G401.6 (cell line): ENCODE results near the gene CALCOCO2.

ENCODE experiments used
- FAIRE-seq: peaks from 2 replicates; lab custom pipeline; 2012; peaks lifted over from hg19 to GRCh38; lab: Jason Lieb, UNC

Gene CALCOCO2

DNA sequence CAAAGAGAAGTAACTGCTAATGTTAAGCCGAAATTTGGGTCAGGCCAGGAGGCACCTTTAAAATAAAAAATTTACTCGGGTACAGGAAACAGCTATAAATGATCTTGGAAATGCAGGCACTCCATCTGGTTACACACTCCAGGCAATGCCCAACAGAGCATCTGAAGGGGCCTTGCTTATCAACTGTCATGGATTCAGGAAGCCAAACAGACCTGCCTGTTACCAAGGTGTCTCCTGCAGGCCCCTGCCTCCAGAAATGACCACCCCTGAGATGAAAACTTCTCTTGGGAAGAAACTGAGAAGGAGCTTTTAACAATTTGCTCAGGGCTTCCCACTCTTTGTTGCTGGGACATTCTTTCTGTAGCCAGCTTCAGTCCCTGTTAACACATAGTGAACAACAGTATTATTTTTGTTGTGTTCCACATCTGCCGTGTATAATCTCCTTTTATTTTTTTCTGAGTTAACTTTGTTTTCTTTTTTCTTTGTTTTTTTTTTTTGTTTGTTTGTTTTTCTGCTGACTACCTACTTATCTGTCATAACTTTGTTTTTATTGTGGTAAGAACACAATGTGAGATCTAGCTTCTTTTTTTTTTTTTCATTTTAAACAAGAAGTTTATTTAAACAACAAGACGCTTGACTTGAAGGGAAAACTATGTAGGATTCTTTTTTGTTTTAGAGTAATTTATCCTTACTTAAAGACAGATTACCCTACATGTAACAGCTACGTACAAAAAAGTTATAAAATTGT is 43.0 kb downstream of the CALCOCO2 start:
- peak; percentile 69 for FAIRE-seq

DNA sequence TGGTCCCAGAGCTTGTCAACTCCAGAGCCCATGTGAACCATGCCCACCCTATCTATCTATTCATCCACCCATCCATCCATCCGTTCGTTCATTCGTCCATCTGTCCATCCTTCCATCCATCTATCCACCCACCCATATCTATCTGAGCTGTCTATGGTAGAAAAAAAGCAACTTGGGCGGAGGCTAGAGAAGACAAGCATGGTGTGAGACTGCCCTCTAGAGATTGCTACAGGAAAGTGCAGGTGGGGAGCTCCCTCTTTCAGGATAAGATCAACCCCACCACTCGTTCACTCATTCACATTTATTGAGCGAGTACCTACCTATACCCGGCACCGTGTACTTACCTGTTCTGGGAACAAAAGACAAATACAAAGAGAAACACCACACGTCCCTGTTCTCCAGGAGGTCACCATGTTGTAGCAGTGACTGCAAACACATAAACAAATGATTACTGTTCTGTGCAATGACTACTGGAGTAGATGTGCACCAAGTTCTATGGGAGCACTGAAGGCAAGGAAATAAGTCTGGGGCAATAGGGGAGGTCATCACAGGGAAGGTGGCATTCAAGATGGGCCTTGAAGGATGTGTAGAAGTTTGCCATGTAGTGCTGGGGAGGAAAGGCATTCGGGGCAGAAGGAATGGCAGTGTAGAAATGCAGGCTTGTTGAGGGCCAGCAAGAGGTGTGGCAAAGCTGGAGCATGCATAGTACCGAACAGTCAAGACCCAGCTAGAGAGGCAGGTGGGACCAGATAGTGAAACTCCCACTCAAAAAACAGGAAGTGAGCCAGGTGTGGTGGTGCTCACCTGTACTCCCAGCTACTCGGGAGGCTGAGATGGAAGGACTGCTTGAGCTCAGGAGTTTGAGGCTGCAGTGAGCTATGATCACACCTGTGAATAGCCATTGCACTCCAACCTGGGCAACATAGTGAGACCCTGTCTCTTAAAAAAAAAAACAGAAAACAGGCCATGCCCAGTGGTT is 48.4 kb downstream of the CALCOCO2 start:
- peak; percentile 71 for FAIRE-seq

GRCh38 chr17:48882272-48882671 is 51.4 kb downstream of the CALCOCO2 start:
- no peak for FAIRE-seq

DNA sequence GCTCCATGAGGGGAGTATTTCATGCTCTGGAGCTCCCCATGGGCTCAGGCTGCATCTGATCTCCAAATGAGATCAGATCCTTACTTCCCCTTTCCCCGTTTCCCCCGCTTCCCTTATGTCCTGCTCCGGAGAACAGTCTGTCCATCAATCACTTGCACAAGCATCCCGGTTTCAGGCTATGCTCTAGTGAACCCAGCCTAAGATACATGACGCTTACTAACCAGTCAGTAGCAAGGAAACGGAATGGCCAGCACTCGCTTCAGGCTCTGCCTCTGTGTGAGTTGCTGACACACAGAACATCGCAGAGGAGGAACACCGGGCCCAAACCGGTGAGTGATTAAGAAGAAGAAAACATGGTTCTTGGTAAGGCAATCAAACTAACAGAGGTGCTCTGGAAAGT is 52.3 kb downstream of the CALCOCO2 start:
- FAIRE-seq, result no peak

GRCh38 chr17:48890086-48890485 is 59.3 kb downstream of the CALCOCO2 start:
- no peak for FAIRE-seq

- no peak for FAIRE-seq
These were observed 62.3 kb downstream of the CALCOCO2 start for GRCh38 chr17:48892940-48893645.

GRCh38 chr17:48893646-48894508 is 63.0 kb downstream of the CALCOCO2 start:
- no peak for FAIRE-seq

GRCh38 chr17:48894886-48895285 is 64.1 kb downstream of the CALCOCO2 start:
- FAIRE-seq, result no peak

DNA sequence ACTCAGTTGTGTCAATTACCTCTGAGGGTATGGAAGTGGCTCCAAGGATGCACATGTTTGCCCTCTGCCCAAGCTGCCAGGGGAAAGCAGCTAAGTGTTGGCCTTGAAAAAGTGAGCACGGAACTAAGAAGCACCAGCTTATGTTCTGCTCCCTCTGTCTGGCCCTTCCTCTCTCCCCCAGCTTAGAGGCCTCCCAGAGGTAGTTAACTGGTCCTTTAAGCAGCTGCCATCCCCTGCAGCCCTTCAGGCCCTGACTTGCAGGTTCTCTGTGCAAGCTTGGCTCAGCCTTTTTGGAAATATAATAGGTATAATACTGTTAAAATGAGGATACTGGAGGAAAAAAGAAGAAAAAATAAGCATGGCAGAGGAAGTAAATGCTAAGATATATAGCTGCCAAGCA is 70.4 kb downstream of the CALCOCO2 start:
- no peak for FAIRE-seq

GRCh38 chr17:48903401-48903800 is 72.6 kb downstream of the CALCOCO2 start:
- FAIRE-seq, result no peak

DNA sequence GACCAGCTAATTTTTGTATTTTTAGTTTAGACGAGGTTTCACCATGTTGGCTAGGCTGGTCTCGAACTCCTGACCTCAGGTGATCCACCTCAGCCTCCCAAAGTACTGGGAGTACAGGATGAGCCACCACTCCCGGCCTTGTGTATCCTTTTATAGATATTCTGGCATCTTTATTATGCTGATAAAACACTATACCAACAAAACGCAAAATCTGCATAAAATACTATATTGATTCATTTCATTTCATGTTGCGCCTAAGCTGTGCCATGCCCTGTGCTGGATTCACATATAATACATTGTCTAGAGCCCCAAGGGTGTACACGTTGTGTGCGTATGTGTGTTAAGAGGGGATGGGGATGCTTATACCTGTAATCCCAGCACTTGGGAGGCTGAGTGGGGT is 73.6 kb downstream of the CALCOCO2 start:
- FAIRE-seq, result no peak

- no peak for FAIRE-seq
These were observed 75.2 kb downstream of the CALCOCO2 start for GRCh38 chr17:48905987-48906515.

- no peak for FAIRE-seq
These were observed 76.8 kb downstream of the CALCOCO2 start for GRCh38 chr17:48907713-48908046.

DNA sequence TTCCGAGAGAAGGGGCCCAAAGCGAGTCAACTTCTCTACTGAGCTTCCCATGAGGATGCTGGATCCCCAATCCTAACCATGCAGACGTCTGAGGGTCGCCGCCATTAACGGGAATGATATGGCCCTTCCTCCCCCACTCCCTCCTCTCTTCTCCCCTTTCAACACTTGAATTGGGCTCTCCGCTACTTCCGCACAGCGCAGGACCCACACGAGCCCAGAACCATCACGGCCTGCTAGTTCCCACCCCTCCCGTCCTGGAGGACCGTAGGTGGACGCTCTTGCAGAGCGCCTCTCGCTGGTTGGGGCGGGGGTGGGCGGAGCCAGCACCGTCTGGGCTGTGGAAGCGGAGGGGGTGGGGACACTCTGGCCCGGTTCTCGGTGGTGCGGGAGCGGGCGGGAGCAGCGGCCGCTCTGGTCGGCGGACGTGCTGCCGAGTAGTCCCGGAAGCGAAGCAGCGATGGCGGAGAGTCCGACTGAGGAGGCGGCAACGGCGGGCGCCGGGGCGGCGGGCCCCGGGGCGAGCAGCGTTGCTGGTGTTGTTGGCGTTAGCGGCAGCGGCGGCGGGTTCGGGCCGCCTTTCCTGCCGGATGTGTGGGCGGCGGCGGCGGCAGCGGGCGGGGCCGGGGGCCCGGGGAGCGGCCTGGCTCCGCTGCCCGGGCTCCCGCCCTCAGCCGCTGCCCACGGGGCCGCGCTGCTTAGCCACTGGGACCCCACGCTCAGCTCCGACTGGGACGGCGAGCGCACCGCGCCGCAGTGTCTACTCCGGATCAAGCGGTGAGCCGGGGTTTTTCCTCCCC is 77.4 kb downstream of the CALCOCO2 start, which contains the start of gene UBE2Z:
Gene UBE2Z (plus strand): TSS at position 361 of the 797 bp plus-strand sequence. CDS start 97 bp downstream, at position 458.
- peak; percentile 94 for FAIRE-seq

GRCh38 chr17:48908853-48909394 is 78.1 kb downstream of the CALCOCO2 start:
- no peak for FAIRE-seq

GRCh38 chr17:48909783-48910182 is 78.9 kb downstream of the CALCOCO2 start:
- FAIRE-seq, result no peak

- no peak for FAIRE-seq
These were observed 79.5 kb downstream of the CALCOCO2 start for GRCh38 chr17:48910370-48910769.

GRCh38 chr17:48912476-48912875 is 81.6 kb downstream of the CALCOCO2 start:
- FAIRE-seq, result no peak
